ENCODE measurements around the gene PFAS. TPM values are rescaled to one million over a fixed set of nuclear protein-coding genes. Genes with fewer than 3 reads are reported as not detected.

PFAS gene
- total RNA-seq, 1 donor: 18.8 TPM

DNA sequence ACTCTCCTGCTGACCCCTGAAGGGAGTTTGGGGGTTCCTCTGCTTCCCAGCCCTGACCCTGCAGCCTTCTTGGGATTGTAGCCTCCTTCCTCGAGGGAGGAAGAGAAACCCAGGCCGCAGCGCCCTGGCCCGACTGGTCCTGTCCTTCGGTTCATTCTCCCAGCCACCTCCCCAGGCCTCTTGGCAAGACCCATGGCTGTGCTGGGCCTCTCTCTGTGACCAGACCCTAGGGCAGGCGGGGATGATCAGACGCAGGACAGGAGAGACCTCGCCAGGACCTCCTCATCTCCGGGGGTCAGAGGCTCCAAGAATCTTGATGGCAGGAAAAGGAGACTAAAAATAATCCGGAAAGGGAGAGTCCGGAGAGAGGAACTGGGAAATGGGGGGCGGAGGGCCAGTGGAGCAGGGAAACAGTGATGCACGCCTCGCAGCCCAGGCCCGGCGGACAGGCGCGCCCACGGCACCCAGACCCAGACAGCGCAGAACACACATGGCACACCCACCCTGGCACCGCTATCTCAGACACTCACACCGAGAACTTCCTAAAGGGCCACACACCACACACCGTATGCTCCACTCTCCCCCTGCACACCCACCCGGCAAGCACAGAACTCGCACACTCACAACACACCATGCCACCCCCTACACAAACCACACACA is 62.2 kb downstream of the PFAS start:
- H3K27me3 ChIP-seq (ENCODE audit: insufficient read depth, low read length): peaks cover 52% of the 10 kb centered on the region
- H3K36me3 ChIP-seq (ENCODE audit: insufficient read depth, low read length): no peaks in the 10 kb centered on the region
- H3K9me3 ChIP-seq (ENCODE audit: low read depth, low read length): no peaks in the 10 kb centered on the region
- peak; percentile 72 for DNase-seq (ENCODE audit: insufficient read length, low spot score, missing footprints)
- H3K4me2 ChIP-seq (ENCODE audit: insufficient read depth, low read length): no peak overlapping the region
- H4K20me1 ChIP-seq (ENCODE audit: insufficient read depth, low read length): no peaks in the 10 kb centered on the region
- no peak overlapping the region for H2AFZ ChIP-seq (ENCODE audit: low read length)
- no peaks in the 10 kb centered on the region for H3K4me1 ChIP-seq (ENCODE audit: insufficient read depth, low read length)
- H3K79me2 ChIP-seq (ENCODE audit: insufficient read depth, low read length): no peaks in the 10 kb centered on the region
- TF ChIP-seq, protein P1, sequence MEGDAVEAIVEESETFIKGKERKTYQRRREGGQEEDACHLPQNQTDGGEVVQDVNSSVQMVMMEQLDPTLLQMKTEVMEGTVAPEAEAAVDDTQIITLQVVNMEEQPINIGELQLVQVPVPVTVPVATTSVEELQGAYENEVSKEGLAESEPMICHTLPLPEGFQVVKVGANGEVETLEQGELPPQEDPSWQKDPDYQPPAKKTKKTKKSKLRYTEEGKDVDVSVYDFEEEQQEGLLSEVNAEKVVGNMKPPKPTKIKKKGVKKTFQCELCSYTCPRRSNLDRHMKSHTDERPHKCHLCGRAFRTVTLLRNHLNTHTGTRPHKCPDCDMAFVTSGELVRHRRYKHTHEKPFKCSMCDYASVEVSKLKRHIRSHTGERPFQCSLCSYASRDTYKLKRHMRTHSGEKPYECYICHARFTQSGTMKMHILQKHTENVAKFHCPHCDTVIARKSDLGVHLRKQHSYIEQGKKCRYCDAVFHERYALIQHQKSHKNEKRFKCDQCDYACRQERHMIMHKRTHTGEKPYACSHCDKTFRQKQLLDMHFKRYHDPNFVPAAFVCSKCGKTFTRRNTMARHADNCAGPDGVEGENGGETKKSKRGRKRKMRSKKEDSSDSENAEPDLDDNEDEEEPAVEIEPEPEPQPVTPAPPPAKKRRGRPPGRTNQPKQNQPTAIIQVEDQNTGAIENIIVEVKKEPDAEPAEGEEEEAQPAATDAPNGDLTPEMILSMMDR (IDR thresholded peaks at IDR 0.05; ENCODE audit: extremely low read depth, low read depth, low read length): no peak
- H3K4me3 ChIP-seq (ENCODE audit: insufficient read depth, low read length): no peak overlapping the region
- no peak overlapping the region for H3K27ac ChIP-seq (ENCODE audit: low read depth, low read length)

DNA sequence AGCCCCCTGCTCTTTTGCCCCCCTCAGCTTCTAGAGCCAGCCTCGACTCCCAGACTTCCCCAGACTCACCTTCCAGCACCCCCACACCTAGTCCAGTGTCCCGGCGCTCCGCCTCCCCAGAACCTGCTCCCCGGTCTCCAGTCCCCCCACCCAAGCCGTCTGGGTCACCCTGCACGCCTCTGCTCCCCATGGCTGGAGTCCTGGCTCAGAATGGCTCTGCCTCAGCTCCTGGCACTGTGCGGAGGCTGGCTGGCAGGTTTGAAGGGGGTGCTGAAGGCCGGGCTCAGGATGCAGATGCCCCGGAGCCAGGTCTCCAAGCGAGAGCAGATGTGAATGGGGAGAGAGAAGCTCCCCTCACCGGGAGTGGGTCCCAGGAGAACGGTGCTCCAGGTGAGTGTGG is 63.2 kb downstream of the PFAS start:
- Histone ChIP-seq H3K27ac (ENCODE audit: low read depth, low read length) (no peak overlapping the region), H3K27me3 (ENCODE audit: insufficient read depth, low read length) (peaks cover 61% of the 10 kb centered on the region)
- TF ChIP-seq, protein P1 (IDR thresholded peaks at IDR 0.05; ENCODE audit: extremely low read depth, low read depth, low read length): no peak

DNA sequence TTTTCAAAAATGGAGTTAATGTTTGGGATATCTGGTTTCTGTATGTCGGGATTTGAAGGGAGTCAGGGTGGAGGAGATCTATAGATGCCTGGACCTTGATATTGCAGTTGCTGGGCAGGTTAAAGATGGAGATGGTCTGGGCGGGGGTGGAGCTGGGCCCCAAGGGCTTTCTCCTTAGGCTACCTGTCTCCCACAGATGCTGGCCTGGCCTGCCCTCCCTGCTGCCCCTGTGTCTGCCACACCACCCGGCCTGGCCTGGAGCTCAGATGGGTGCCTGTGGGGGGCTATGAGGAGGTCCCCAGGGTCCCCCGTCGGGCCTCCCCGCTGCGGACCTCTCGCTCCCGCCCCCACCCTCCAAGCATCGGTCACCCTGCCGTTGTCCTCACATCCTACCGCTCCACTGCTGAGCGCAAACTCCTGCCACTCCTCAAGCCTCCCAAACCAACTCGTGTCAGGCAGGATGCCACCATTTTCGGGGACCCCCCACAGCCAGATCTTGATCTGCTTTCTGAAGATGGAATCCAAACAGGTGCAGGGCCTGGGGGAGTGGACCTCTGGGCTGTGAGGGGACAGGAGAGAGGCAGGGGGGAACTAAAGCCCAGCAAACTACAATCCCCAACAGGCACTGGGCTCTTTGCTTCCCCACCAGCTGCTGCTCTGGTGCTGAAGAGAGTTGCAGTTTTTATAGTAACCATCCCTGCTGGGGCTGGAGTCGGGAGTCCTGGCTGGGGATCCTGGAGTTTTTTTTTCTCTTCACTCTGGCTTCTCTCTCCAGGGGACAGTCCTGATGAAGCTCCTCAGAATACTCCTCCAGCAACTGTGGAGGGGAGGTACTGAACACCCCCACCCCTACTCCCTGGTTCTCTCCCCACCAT is 63.9 kb downstream of the PFAS start:
- peaks cover 65% of the 10 kb centered on the region for H3K27me3 ChIP-seq (ENCODE audit: insufficient read depth, low read length)
- H3K79me2 ChIP-seq (ENCODE audit: insufficient read depth, low read length): no peaks in the 10 kb centered on the region
- TF ChIP-seq, protein P1 (IDR thresholded peaks at IDR 0.05; ENCODE audit: extremely low read depth, low read depth, low read length): no peak
- H2AFZ ChIP-seq (ENCODE audit: low read length): no peak overlapping the region
- DNase-seq (ENCODE audit: insufficient read length, low spot score, missing footprints): peak; percentile 62
- H3K4me1 ChIP-seq (ENCODE audit: insufficient read depth, low read length): no peaks in the 10 kb centered on the region
- H4K20me1 ChIP-seq (ENCODE audit: insufficient read depth, low read length): no peaks in the 10 kb centered on the region
- no peak overlapping the region for H3K4me2 ChIP-seq (ENCODE audit: insufficient read depth, low read length)
- no peaks in the 10 kb centered on the region for H3K9me3 ChIP-seq (ENCODE audit: low read depth, low read length)
- no peak overlapping the region for H3K27ac ChIP-seq (ENCODE audit: low read depth, low read length)
- no peaks in the 10 kb centered on the region for H3K36me3 ChIP-seq (ENCODE audit: insufficient read depth, low read length)
- no peak overlapping the region for H3K4me3 ChIP-seq (ENCODE audit: insufficient read depth, low read length)

More for the DNA sequence above, 63.2 kb downstream of the PFAS start:
- Histone ChIP-seq H3K4me3 (ENCODE audit: insufficient read depth, low read length) (no peak overlapping the region), H3K36me3 (ENCODE audit: insufficient read depth, low read length) (no peaks in the 10 kb centered on the region), H4K20me1 (ENCODE audit: insufficient read depth, low read length) (no peaks in the 10 kb centered on the region), H3K4me1 (ENCODE audit: insufficient read depth, low read length) (no peaks in the 10 kb centered on the region), H2AFZ (ENCODE audit: low read length) (no peak overlapping the region), H3K9me3 (ENCODE audit: low read depth, low read length) (no peaks in the 10 kb centered on the region), H3K79me2 (ENCODE audit: insufficient read depth, low read length) (no peaks in the 10 kb centered on the region), H3K4me2 (ENCODE audit: insufficient read depth, low read length) (no peak overlapping the region)
- peak; percentile 23 for DNase-seq (ENCODE audit: insufficient read length, low spot score, missing footprints)

Data from osteoblast (primary cell).